ENCODE data around the gene PFKFB2.
"Not testable (repeated sequence)": the region's sequence is repeated elsewhere in the genome, so short reads cannot be mapped to it uniquely, and the experiment has no call there.

- TF ChIP-seq CREB1 (IDR thresholded peaks at IDR 0.05); CHD2 (IDR thresholded peaks at IDR 0.05; ENCODE audit: low read length); HDAC2 (IDR thresholded peaks at IDR 0.05; ENCODE audit: borderline replicate concordance in 1 of 2, low read depth in 2 of 2, low read length in 2 of 2); POLR2AphosphoS5 (IDR thresholded peaks at IDR 0.05; ENCODE audit: low read depth, low read length); RFX5 (IDR thresholded peaks at IDR 0.05; ENCODE audit: borderline replicate concordance, low read depth, low read length); CTCF (IDR thresholded peaks at IDR 0.05; ENCODE audit: control extremely low read depth in 1 of 3, insufficient read depth in 1 of 3, low read depth in 1 of 3, low read length in 3 of 3); EZH2 (IDR thresholded peaks at IDR 0.05; ENCODE audit: low read depth, low read length, severe bottlenecking); PHF8 (conservative IDR thresholded peaks at IDR 0.05; ENCODE audit: low read depth, low read length); USF2 (IDR thresholded peaks at IDR 0.05; ENCODE audit: low read length); POLR2A (IDR thresholded peaks at IDR 0.05; ENCODE audit: control extremely low read depth in 1 of 2, low read depth in 2 of 2, low read length in 2 of 2); MAX (IDR thresholded peaks at IDR 0.05): not testable (repeated sequence)
Measured at GRCh38 chr1:207041397-207041796, 11.7 kb upstream of the PFKFB2 start.

All from H1 (cell line).